Left ventricle myocardium inferior (tissue), 1 donor: Measurements from ENCODE around the gene SLC8B1. TPM values are rescaled to one million over a fixed set of nuclear protein-coding genes. Genes with fewer than 3 reads are reported as not detected.

Experiments used
- DNase-seq: peaks from one replicate; pipeline ENCODE4 v3.0.0-alpha.2; 2020
- H3K27ac ChIP-seq: fragments of 200-600 bp; replicated peaks from 2 replicates; pipeline ENCODE4 v1.8.0; 2021
- H3K27me3 ChIP-seq: fragments of 200-600 bp; 2 replicates; pipeline ENCODE4 v1.8.0; 2021; ENCODE audit warnings: low read depth
- H3K36me3 ChIP-seq: fragments of 200-600 bp; 2 replicates; pipeline ENCODE4 v1.8.0; 2021
- H3K4me1 ChIP-seq: fragments of 200-600 bp; 2 replicates; pipeline ENCODE4 v1.8.0; 2021
- H3K4me3 ChIP-seq: fragments of 200-600 bp; 2 replicates; pipeline ENCODE4 v1.8.0; 2021; ENCODE audit warnings: mild to moderate bottlenecking, moderate library complexity
- H3K9me3 ChIP-seq: fragments of 200-600 bp; replicated peaks from 2 replicates; pipeline ENCODE4 v1.8.0; 2021
- intact Hi-C: fragments of 100-400 bp; cut with micrococcal nuclease; formaldehyde crosslinking; loops from one replicate; pipeline ENCODE4 v1.11.0; 2022
- total RNA-seq: library from RNA; stranded (reverse); fragmentation: NEBNext Ultra II Directional; extraction: Animal tissue kit (Norgen Biotek cat#: 25700); gene quantifications from one replicate; pipeline ENCODE4 v1.2.1, GENCODE V29; 2021
- TF ChIP-seq, protein P1 (sequence below): fragments of 200-600 bp; IDR thresholded peaks from 2 replicates; pipeline ENCODE4 v1.8.0; 2021; ENCODE audit warnings: antibody characterized with exemption, mild to moderate bottlenecking, borderline replicate concordance
- donor health status: DM: no; HTN: yes; CAD: no; lungs with severe emphysema.

Gene SLC8B1
- total RNA-seq, 1 donor from 2014 or later: 9.2 TPM

DNA sequence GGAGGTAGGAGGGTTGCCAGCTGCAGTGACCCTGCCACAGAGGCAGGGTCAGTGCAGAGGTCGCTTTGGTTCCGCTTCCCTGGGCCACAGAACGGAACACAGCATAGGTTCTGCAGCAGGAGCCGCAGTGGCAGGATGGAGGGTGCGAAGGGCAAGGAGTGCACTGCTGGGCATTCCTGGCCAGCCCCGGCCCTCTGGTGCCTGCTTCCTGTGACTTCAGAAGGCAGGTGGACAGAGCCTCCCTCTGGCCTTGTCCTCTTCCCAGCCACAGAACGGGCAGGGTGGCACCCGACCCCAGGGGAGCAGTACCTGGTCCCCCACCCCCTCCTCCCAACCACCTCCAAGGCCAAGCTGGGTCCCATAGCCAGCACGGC, 37.7 kb downstream of the SLC8B1 start:
- intact Hi-C loops: no loop called here
- TF ChIP-seq, protein P1, sequence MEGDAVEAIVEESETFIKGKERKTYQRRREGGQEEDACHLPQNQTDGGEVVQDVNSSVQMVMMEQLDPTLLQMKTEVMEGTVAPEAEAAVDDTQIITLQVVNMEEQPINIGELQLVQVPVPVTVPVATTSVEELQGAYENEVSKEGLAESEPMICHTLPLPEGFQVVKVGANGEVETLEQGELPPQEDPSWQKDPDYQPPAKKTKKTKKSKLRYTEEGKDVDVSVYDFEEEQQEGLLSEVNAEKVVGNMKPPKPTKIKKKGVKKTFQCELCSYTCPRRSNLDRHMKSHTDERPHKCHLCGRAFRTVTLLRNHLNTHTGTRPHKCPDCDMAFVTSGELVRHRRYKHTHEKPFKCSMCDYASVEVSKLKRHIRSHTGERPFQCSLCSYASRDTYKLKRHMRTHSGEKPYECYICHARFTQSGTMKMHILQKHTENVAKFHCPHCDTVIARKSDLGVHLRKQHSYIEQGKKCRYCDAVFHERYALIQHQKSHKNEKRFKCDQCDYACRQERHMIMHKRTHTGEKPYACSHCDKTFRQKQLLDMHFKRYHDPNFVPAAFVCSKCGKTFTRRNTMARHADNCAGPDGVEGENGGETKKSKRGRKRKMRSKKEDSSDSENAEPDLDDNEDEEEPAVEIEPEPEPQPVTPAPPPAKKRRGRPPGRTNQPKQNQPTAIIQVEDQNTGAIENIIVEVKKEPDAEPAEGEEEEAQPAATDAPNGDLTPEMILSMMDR: no peak
- H3K36me3 ChIP-seq: peaks cover 58% of the 10 kb centered on the region
- H3K27me3 ChIP-seq: no peaks in the 10 kb centered on the region
- H3K4me1 ChIP-seq: peaks cover 70% of the 10 kb centered on the region
- H3K27ac ChIP-seq: peak overlapping the region; percentile 92
- H3K4me3 ChIP-seq: no peak overlapping the region
- DNase-seq: no peak
- H3K9me3 ChIP-seq: no peaks in the 10 kb centered on the region

DNA sequence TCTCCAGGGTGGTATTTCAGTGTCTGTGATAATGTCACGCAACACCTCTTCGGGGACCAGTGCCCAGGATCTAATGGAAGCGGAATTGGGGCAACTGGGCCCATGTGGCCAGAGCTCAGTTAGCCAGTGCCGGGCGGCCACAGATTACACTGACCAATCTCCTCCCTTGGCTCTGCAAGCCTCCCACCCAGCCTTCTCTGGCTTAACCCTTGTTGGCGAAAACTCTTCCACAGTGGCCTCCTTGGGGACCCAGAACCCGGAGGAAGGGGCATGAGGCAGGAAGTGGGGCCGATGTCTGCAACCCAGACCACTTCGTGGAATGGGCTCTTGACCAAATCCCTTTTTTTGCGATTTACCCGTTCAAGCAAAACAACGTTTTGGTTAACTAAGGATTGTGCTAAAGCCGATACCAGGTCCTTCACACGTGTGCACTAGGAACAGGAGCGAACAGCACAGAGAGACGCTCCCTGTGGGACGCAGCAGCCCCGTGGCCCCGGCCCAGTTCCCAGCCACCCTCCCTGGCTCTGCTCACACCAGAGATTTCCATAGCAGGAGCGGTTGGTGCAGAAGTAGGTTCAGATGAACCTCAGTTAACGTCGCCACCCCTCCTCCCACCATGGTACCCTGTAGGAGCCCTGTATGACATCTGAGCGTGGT, 38.2 kb downstream of the SLC8B1 start:
- Histone ChIP-seq H3K36me3 (peaks cover 58% of the 10 kb centered on the region), H3K4me1 (peaks cover 70% of the 10 kb centered on the region), H3K27me3 (no peaks in the 10 kb centered on the region), H3K27ac (peak overlapping the region; percentile 92), H3K4me3 (no peak overlapping the region), H3K9me3 (no peaks in the 10 kb centered on the region)
- intact Hi-C loops: no loop called here
- TF ChIP-seq, protein P1: no peak
- DNase-seq: no peak

DNA sequence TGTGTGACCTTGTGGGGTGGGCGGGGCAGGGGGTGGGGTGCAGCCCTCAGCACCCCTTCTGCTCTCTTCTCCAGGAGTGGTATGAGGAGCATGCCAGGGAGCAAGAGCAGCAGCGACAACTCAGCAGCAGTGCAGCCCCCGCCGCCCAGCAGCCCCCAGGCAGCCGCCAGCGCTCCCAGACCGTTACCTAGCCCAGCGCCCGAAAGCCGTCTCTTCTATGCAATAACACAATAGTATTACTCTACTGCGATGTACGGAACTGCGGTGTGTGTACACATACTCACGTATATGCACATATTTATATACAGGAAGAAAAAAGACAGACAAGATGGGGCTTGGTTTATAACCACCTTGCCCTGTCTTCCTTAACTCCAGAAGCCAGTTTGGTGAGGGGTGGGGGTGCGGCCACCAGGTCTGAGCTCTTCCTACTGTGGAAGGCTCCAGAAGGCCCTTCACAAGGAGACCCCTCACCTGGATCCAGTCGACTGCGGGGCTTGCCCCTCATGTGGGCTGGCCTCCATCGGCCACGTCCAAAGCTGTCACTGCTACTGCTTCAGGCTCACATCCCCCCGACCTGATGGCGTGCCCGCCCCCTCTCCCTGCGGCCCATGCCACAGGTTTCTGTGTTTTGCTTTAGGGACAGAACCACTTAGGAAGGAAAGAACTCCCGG, 38.9 kb downstream of the SLC8B1 start:
- Histone ChIP-seq H3K4me3 (no peak overlapping the region), H3K36me3 (peaks cover 63% of the 10 kb centered on the region), H3K4me1 (peaks cover 70% of the 10 kb centered on the region), H3K27ac (peak overlapping the region; percentile 92), H3K27me3 (no peaks in the 10 kb centered on the region), H3K9me3 (no peaks in the 10 kb centered on the region)
- TF ChIP-seq, protein P1: no peak
- DNase-seq: no peak
- intact Hi-C loops: no loop called here

DNA sequence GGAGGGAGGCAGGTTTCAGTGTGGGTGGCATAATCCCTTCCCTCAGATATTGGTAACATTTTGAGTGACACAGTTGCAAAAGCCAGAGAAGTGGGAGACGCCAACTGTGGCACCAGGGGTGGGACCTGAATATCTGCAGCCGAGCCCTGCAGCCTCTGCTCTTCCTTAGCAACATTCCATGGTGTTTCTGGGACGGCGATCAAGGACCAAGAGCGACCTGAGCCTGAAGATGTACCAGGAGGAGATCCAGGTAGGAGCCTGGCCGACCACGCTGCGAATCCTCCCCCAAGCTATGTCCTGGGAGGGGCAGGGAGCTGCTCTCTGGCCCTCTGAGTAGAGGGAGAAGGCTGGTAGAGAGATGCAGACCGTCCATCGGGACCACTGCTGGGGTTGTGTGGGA, 41.8 kb downstream of the SLC8B1 start:
- H3K27me3 ChIP-seq: no peaks in the 10 kb centered on the region
- peaks cover 92% of the 10 kb centered on the region for H3K36me3 ChIP-seq
- TF ChIP-seq, protein P1: no peak
- intact Hi-C loops: no loop called here
- H3K4me3 ChIP-seq: no peak overlapping the region
- H3K27ac ChIP-seq: no peak overlapping the region
- no peak for DNase-seq
- H3K4me1 ChIP-seq: peaks cover 59% of the 10 kb centered on the region
- no peaks in the 10 kb centered on the region for H3K9me3 ChIP-seq

DNA sequence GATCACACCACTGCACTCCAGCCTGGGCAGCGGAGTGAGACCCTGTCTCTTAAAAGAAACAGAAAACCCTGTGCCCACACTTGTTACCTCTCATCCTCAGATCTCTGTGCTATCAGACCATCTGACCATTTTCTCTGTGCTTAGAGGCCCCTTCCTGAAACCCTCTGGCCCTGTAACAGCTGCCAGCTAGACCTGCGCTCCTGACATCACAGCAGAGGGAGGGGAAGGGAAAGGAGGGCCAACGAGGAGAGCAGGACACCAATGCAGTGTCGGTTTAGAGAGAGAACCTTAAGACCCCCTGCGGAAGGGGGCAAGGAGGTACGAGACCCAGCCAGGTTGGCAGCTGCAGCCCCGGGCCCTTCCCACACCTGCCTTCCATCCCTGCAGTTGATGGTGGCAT, 42.4 kb downstream of the SLC8B1 start:
- peaks cover 97% of the 10 kb centered on the region for H3K36me3 ChIP-seq
- no peaks in the 10 kb centered on the region for H3K9me3 ChIP-seq
- no peak overlapping the region for H3K4me3 ChIP-seq
- H3K27me3 ChIP-seq: no peaks in the 10 kb centered on the region
- H3K27ac ChIP-seq: no peak overlapping the region
- DNase-seq: no peak
- intact Hi-C loops: no loop called here
- H3K4me1 ChIP-seq: peaks cover 57% of the 10 kb centered on the region
- TF ChIP-seq, protein P1: no peak
